HepG2 (cell line): ENCODE data around the gene CHD9. TPM values are rescaled to one million over a fixed set of nuclear protein-coding genes. Genes with fewer than 3 reads are reported as not detected.

Source experiments
- AGO2 ChIP-seq: fragments of 200-400 bp; formaldehyde crosslinking; optimal IDR thresholded peaks from 2 replicates; pipeline ENCODE3; 2017; ENCODE audit warnings: mild to moderate bottlenecking, low read depth, low read length, moderate library complexity
- CBFB ChIP-seq: sonication (generic); formaldehyde crosslinking; IDR thresholded peaks from 2 replicates; pipeline ENCODE4 v1.4.0; 2020; ENCODE audit warnings: missing genetic modification reagents
- CC2D1A ChIP-seq: sonication (generic); formaldehyde crosslinking; IDR thresholded peaks from 2 replicates; pipeline ENCODE4 v1.8.1; 2023; ENCODE audit warnings: mild to moderate bottlenecking, missing genetic modification reagents
- HMG20A ChIP-seq: IDR thresholded peaks from 2 replicates; pipeline ENCODE4 v1.6.1; 2016; ENCODE audit warnings: borderline replicate concordance
- KDM3A ChIP-seq: IDR thresholded peaks from 2 replicates; pipeline ENCODE4 v1.6.1; 2018; ENCODE audit warnings: low read depth, missing compliant biosample characterization
- MAFG ChIP-seq: sonication (generic); formaldehyde crosslinking; IDR thresholded peaks from 2 replicates; pipeline ENCODE4 v1.5.1; 2020; ENCODE audit warnings: mild to moderate bottlenecking, missing genetic modification reagents
- MEIS1 ChIP-seq: sonication (generic); formaldehyde crosslinking; IDR thresholded peaks from 2 replicates; pipeline ENCODE4 v1.9.0; 2021; ENCODE audit warnings: mild to moderate bottlenecking, missing genetic modification reagents, moderate library complexity, borderline replicate concordance
- NFE2 ChIP-seq: sonication (generic); formaldehyde crosslinking; IDR thresholded peaks from 2 replicates; pipeline ENCODE4 v1.4.0; 2020; ENCODE audit warnings: missing genetic modification reagents
- NFYB ChIP-seq: sonication (generic); formaldehyde crosslinking; IDR thresholded peaks from 2 replicates; pipeline ENCODE4 v1.4.0; 2020; ENCODE audit warnings: missing genetic modification reagents
- PLRG1 ChIP-seq: fragments of 450-650 bp; conservative IDR thresholded peaks from 2 replicates; pipeline ENCODE4 v1.6.1; 2016
- RELA ChIP-seq: sonication (generic); formaldehyde crosslinking; IDR thresholded peaks from 2 replicates; pipeline ENCODE4 v1.4.0; 2020; ENCODE audit warnings: missing genetic modification reagents
- SPEN ChIP-seq: sonication (generic); formaldehyde crosslinking; IDR thresholded peaks from 2 replicates; pipeline ENCODE4 v1.5.1; 2020; ENCODE audit warnings: low read depth, mild to moderate bottlenecking, missing genetic modification reagents
- TRIM24 ChIP-seq: sonication (generic); formaldehyde crosslinking; IDR thresholded peaks from 2 replicates; pipeline ENCODE4 v1.8.0; 2022; ENCODE audit warnings: mild to moderate bottlenecking, missing genetic modification reagents
- ZBTB14 ChIP-seq: sonication (generic); formaldehyde crosslinking; IDR thresholded peaks from 2 replicates; pipeline ENCODE4 v1.4.0; 2020; ENCODE audit warnings: missing genetic modification reagents
- ZBTB7B ChIP-seq: sonication (generic); formaldehyde crosslinking; IDR thresholded peaks from 2 replicates; pipeline ENCODE4 v1.4.0; 2020; ENCODE audit warnings: missing genetic modification reagents
- ZFP36L1 ChIP-seq: sonication (generic); formaldehyde crosslinking; IDR thresholded peaks from 2 replicates; pipeline ENCODE4 v1.8.0; 2022; ENCODE audit warnings: mild to moderate bottlenecking, missing genetic modification reagents, moderate library complexity
- ZMYM4 ChIP-seq: sonication (generic); formaldehyde crosslinking; IDR thresholded peaks from 2 replicates; pipeline ENCODE4 v1.8.1; 2023; ENCODE audit warnings: mild to moderate bottlenecking, missing genetic modification reagents
- ZNF225 ChIP-seq: sonication (generic); formaldehyde crosslinking; IDR thresholded peaks from 2 replicates; pipeline ENCODE4 v1.4.0; 2020; ENCODE audit warnings: mild to moderate bottlenecking, missing genetic modification reagents
- ZNF326 ChIP-seq: sonication (generic); formaldehyde crosslinking; IDR thresholded peaks from 2 replicates; pipeline ENCODE4 v1.4.0; 2020; ENCODE audit warnings: missing genetic modification reagents, borderline replicate concordance
- ZNF576 ChIP-seq: sonication (generic); formaldehyde crosslinking; IDR thresholded peaks from 2 replicates; pipeline ENCODE4 v1.4.0; 2020; ENCODE audit warnings: mild to moderate bottlenecking, missing genetic modification reagents
- ZNF577 ChIP-seq: sonication (generic); formaldehyde crosslinking; IDR thresholded peaks from 2 replicates; pipeline ENCODE4 v1.4.0; 2020; ENCODE audit warnings: mild to moderate bottlenecking, low read depth, missing genetic modification reagents, borderline replicate concordance
- ZNF746 ChIP-seq: sonication (generic); formaldehyde crosslinking; IDR thresholded peaks from 2 replicates; pipeline ENCODE4 v1.8.0; 2022; ENCODE audit warnings: mild to moderate bottlenecking, missing genetic modification reagents
- ZNF788 ChIP-seq: sonication (generic); formaldehyde crosslinking; IDR thresholded peaks from 2 replicates; pipeline ENCODE4 v1.5.0; 2020; ENCODE audit warnings: mild to moderate bottlenecking, missing genetic modification reagents, borderline replicate concordance
- ZNF83 ChIP-seq: sonication (generic); formaldehyde crosslinking; IDR thresholded peaks from 2 replicates; pipeline ENCODE4 v1.4.0; 2020; ENCODE audit warnings: missing genetic modification reagents, mild to moderate bottlenecking, borderline replicate concordance
- ZSCAN20 ChIP-seq: sonication (generic); formaldehyde crosslinking; IDR thresholded peaks from 2 replicates; pipeline ENCODE4 v1.4.0; 2020; ENCODE audit warnings: missing genetic modification reagents, mild to moderate bottlenecking, borderline replicate concordance
- polyA plus RNA-seq, 8 experiments: library from polyadenylated mRNA; depleted of rRNA in 3 of 8; stranded (reverse) in 7 of 8; unstranded in 1 of 8; fragments of >200 nt; fragmentation: Illumina TruSeq in 4 of 8; extraction: Trizol in 4 of 8; gene quantifications; 2 replicates each; pipeline versions ENCODE4 v1.2.1 to v1.2.3, GENCODE V29; 2011 to 2016; ENCODE audit warnings: low read depth in 4 of 8, missing spikeins in 1 of 8, mixed read lengths in 1 of 8; ENCODE audit not compliant: insufficient read depth in 1 of 8
- total RNA-seq, 5 experiments: library from RNA; depleted of rRNA; stranded (reverse); fragments of >200 nt; fragmentation: Illumina TruSeq; extraction: Trizol; gene quantifications; 2 replicates each; pipeline ENCODE4 v1.2.3, GENCODE V29; 2016; ENCODE audit warnings: low read depth in 1 of 5
- TF ChIP-seq, protein P1 (sequence below): sonication (generic); formaldehyde crosslinking; IDR thresholded peaks from 2 replicates; pipeline ENCODE4 v1.5.0; 2020; ENCODE audit warnings: missing genetic modification reagents, mild to moderate bottlenecking, borderline replicate concordance
- TF ChIP-seq, protein P2 (sequence below): sonication (generic); formaldehyde crosslinking; IDR thresholded peaks from 2 replicates; pipeline ENCODE4 v1.8.0; 2022; ENCODE audit warnings: missing genetic modification reagents, mild to moderate bottlenecking, inconsistent platforms, borderline replicate concordance

The CHD9 gene
- total and polyA plus RNA-seq, 2 of the 13 experiments (the other 11 are each of a cell fraction or from before 2014, with no cell fraction given), result 23.4 to 27.7 TPM

DNA sequence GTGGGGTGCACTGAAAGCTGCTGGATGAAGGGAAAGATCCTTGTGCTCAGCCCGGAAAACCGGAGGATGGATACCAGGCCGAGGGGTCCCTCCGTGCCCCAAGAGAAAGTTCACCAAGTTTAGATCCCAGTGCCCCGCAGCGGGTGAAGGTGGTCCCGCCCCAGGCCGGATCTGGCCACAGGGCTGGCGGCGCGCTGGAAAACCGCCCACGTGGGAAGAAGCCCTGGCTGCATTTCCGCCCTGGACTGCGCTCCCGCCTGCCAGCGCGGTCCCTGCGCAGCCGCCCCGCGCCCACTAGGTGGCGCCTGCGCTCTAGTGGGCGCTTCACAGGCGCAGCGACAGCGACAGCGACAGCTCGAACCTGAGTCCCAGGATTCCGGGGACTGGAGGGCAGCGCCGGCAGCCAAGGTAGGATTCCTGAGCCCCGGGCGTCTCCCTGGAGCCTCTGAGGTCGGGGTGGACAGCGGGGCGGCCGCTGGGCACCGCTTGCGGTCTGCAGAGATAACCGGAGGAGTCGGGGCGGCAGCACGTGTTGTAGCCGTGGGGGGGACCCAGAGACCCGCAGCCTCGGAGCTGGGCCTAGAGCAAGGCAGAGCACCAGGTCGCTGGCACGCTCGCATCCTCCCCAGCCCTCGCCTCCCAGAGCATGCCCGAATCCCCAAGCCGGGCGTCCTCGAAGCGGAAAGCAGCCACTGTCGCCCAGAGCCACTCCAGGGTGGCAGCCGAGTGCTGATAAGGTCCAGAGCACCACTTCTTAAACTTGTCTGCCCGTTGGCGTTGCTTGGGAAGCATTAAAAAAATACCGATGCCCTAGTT lies at the start of gene CHD9 (continued):
- TF ChIP-seq ZFP36L1 (CRISPR knock-in tag), result peak; percentile 95
- TF ChIP-seq TRIM24 (CRISPR knock-in tag), result no peak
- no peak for TF ChIP-seq HMG20A
- no peak for TF ChIP-seq PLRG1
- 0 out of 2 replicates have a peak, but pooled peaks have one; percentile 14 for TF ChIP-seq MAFG (CRISPR knock-in tag)
- no peak for TF ChIP-seq ZNF576
- TF ChIP-seq ZNF746 (CRISPR knock-in tag), result peak; percentile 94
- TF ChIP-seq NFYB (CRISPR knock-in tag), result peak; percentile 47
- TF ChIP-seq ZSCAN20 (CRISPR knock-in tag), result peak; percentile 94
- peak; percentile 99 for TF ChIP-seq ZBTB7B (CRISPR knock-in tag)
- no peak for TF ChIP-seq ZNF225
- peak; percentile 79 for TF ChIP-seq AGO2
- peak; percentile 65 for TF ChIP-seq CBFB
- TF ChIP-seq, protein P1, sequence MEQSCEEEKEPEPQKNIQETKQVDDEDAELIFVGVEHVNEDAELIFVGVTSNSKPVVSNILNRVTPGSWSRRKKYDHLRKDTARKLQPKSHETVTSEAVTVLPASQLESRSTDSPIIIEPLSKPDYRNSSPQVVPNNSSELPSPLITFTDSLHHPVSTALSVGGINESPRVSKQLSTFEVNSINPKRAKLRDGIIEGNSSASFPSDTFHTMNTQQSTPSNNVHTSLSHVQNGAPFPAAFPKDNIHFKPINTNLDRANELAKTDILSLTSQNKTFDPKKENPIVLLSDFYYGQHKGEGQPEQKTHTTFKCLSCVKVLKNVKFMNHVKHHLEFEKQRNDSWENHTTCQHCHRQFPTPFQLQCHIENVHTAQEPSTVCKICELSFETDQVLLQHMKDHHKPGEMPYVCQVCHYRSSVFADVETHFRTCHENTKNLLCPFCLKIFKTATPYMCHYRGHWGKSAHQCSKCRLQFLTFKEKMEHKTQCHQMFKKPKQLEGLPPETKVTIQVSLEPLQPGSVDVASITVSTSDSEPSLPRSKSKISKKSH (CRISPR knock-in tag), result peak; percentile 91
- TF ChIP-seq RELA, result 0 out of 2 replicates have a peak, but pooled peaks have one; percentile 90
- TF ChIP-seq SPEN, result peak; percentile 97
- TF ChIP-seq, protein P2, sequence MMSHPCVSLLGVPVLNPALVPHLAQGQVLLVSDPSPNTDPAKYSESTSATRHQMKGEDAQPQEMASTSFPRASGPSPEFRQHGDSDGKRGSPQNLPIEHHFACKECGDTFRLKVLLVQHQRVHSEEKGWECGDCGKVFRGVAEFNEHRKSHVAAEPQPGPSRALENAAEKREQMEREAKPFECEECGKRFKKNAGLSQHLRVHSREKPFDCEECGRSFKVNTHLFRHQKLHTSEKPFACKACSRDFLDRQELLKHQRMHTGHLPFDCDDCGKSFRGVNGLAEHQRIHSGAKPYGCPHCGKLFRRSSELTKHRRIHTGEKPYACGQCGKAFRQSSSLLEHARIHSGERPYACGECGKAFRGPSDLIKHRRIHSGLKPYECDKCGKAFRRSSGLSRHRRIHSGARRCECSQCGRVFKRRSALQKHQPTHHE (CRISPR knock-in tag), result peak; percentile 85; the same call in 1 of the 2 replicates
- no peak for TF ChIP-seq NFE2 (CRISPR knock-in tag)
- TF ChIP-seq ZNF577 (CRISPR knock-in tag), result no peak
- 0 out of 2 replicates have a peak, but pooled peaks have one; percentile 40 for TF ChIP-seq ZNF326 (CRISPR knock-in tag)
- peak; percentile 52; the same call in 1 of the 2 replicates for TF ChIP-seq ZBTB14 (CRISPR knock-in tag)
- TF ChIP-seq CC2D1A (CRISPR knock-in tag), result peak; percentile 96
- TF ChIP-seq KDM3A (CRISPR knock-in tag), result peak; percentile 100
- peak; percentile 89; the same call in 1 of the 2 replicates for TF ChIP-seq MEIS1 (CRISPR knock-in tag)
- TF ChIP-seq ZNF83, result peak; percentile 8; the same call in 1 of the 2 replicates
- TF ChIP-seq ZMYM4 (CRISPR knock-in tag), result peak; percentile 94
- peak; percentile 97 for TF ChIP-seq ZNF788 (CRISPR knock-in tag)
